GM12878 (cell line): ENCODE measurements around the gene FYTTD1. TPM values are rescaled to one million over a fixed set of nuclear protein-coding genes. Genes with fewer than 3 reads are reported as not detected.

Source experiments
- ATAC-seq: fragments of 200-7000 bp; cut with Tn5 transposase; 3 replicates; pipeline ENCODE4 v1.9.1; 2020; ENCODE audit warnings: mild to moderate bottlenecking, moderate library complexity
- BruUV-seq: library from RNA; stranded (reverse); fragments of 400-500 nt; replicated peaks from 2 replicates; lab custom pipeline; 2021; lab: Mats Ljungman, UMichigan
- CTCF ChIA-PET: fragments of 300-600 bp; sonication (Branson Sonifier 250); formaldehyde crosslinking; extraction: SDS; loops from one replicate; lab custom pipeline; 2021; ENCODE audit warnings: inconsistent platforms; lab: Yijun Ruan, JAX
- POLR2A ChIA-PET: fragments of 350-600 bp; formaldehyde crosslinking; extraction: SDS; loops from one replicate; lab custom pipeline; 2021; ENCODE audit warnings: inconsistent platforms; lab: Charles Lee
- RAD21 ChIA-PET: fragments of 300-600 bp; sonication (Branson Sonifier 250); formaldehyde crosslinking; loops from one replicate; lab custom pipeline; 2023; ENCODE audit warnings: antibody characterized with exemption; ENCODE audit not compliant: unreplicated experiment; lab: Charles Lee
- SMC1A ChIA-PET: fragments of 300-600 bp; sonication (Branson Sonifier 250); formaldehyde crosslinking; loops from one replicate; lab custom pipeline; 2023; ENCODE audit not compliant: unreplicated experiment, uncharacterized antibody; lab: Charles Lee
- DNase-seq: peaks from one replicate; pipeline ENCODE4 v3.0.0-alpha.2; 2011; ENCODE audit warnings: low read depth, low spot score
- FAIRE-seq: peaks from 3 replicates; lab custom pipeline; 2011; peaks lifted over from hg19 to GRCh38; lab: Jason Lieb, UNC
- H2AFZ ChIP-seq: 2 replicates; pipeline ENCODE4 v1.6.0; 2011; ENCODE audit warnings: low read depth, low read length, control low read depth; ENCODE audit not compliant: control insufficient read depth
- H3K27ac ChIP-seq: 2 replicates; pipeline ENCODE4 v1.5.1; 2011; ENCODE audit warnings: control low read depth; ENCODE audit not compliant: control insufficient read depth, insufficient read depth
- H3K27me3 ChIP-seq, 2 experiments: replicated peaks in 1 of 2; 2 replicates each; pipeline versions ENCODE4 v1.6.0 to v1.6.1; 2011; ENCODE audit warnings: low read length in 1 of 2; ENCODE audit not compliant: control insufficient read depth in 2 of 2, insufficient read depth in 2 of 2
- H3K36me3 ChIP-seq, 2 experiments: 2 replicates each; pipeline ENCODE4 v1.5.1; 2011; ENCODE audit warnings: low read length in 1 of 2; ENCODE audit not compliant: control insufficient read depth in 2 of 2, insufficient read depth in 2 of 2
- H3K4me1 ChIP-seq: 2 replicates; pipeline ENCODE4 v1.6.1; 2011; ENCODE audit warnings: mild to moderate bottlenecking, low read length, moderate library complexity, mixed read lengths; ENCODE audit not compliant: control insufficient read depth, insufficient read depth
- H3K4me2 ChIP-seq: 2 replicates; pipeline ENCODE4 v1.6.0; 2011; ENCODE audit warnings: control low read depth; ENCODE audit not compliant: control insufficient read depth, insufficient read depth
- H3K4me3 ChIP-seq: fragments of 200-600 bp; sonication (generic); 2 replicates; pipeline ENCODE4 v1.5.1; 2016
- H3K79me2 ChIP-seq: 2 replicates; pipeline ENCODE4 v1.6.0; 2011; ENCODE audit warnings: low read length; ENCODE audit not compliant: control insufficient read depth, insufficient read depth
- H3K9ac ChIP-seq: 2 replicates; pipeline ENCODE4 v1.8.0; 2011; ENCODE audit warnings: low read length, control low read depth, mixed read lengths; ENCODE audit not compliant: control insufficient read depth, insufficient read depth
- H3K9me3 ChIP-seq: replicated peaks from 3 replicates; pipeline ENCODE4 v1.5.1; 2011; ENCODE audit warnings: mild to moderate bottlenecking, low read length; ENCODE audit not compliant: control insufficient read depth, insufficient read depth
- H4K20me1 ChIP-seq: 2 replicates; pipeline ENCODE4 v1.6.0; 2011; ENCODE audit not compliant: control insufficient read depth, insufficient read depth
- ATF7 ChIP-seq: fragments of 450-650 bp; IDR thresholded peaks from 2 replicates; pipeline ENCODE4 v1.6.1; 2016; ENCODE audit warnings: low read depth, mild to moderate bottlenecking
- BCL11A ChIP-seq: IDR thresholded peaks from 2 replicates; pipeline ENCODE4 v1.6.1; 2011; ENCODE audit warnings: low read depth, low read length
- ESRRA ChIP-seq: IDR thresholded peaks from 2 replicates; pipeline ENCODE4 v1.6.1; 2012; ENCODE audit warnings: mild to moderate bottlenecking, low read length, improper control_type of control experiment
- GATAD2B ChIP-seq: fragments of 450-650 bp; conservative IDR thresholded peaks from 2 replicates; pipeline ENCODE4 v1.6.1; 2017; ENCODE audit warnings: low read depth, mild to moderate bottlenecking, moderate library complexity
- HDGF ChIP-seq: fragments of 450-650 bp; IDR thresholded peaks from 2 replicates; pipeline ENCODE4 v1.6.1; 2016; ENCODE audit warnings: antibody characterized with exemption
- MEF2A ChIP-seq: IDR thresholded peaks from 2 replicates; pipeline ENCODE4 v1.6.1; 2011; ENCODE audit warnings: low read depth, mild to moderate bottlenecking, low read length, moderate library complexity; ENCODE audit not compliant: insufficient read depth
- PML ChIP-seq: IDR thresholded peaks from 2 replicates; pipeline ENCODE4 v1.6.1; 2012; ENCODE audit warnings: low read length, inconsistent platforms
- SMAD5 ChIP-seq: IDR thresholded peaks from 2 replicates; pipeline ENCODE4 v1.6.1; 2016; ENCODE audit warnings: antibody characterized with exemption, low read depth
- TAF1 ChIP-seq: IDR thresholded peaks from 2 replicates; pipeline ENCODE4 v1.6.1; 2011; ENCODE audit warnings: mild to moderate bottlenecking, low read depth, low read length, borderline replicate concordance
- ZNF384 ChIP-seq: IDR thresholded peaks from 2 replicates; pipeline ENCODE4 v1.6.1; 2012; ENCODE audit warnings: low read depth, mild to moderate bottlenecking, low read length, improper control_type of control experiment, borderline replicate concordance
- WGBS: methylation state at CpG from one replicate; pipeline ENCODE4 v1.1.6; 2016; ENCODE audit warnings: low lambda C conversion rate; ENCODE audit not compliant: insufficient replicate concordance, insufficient coverage; ENCODE audit errors: missing lambda C conversion rate; 5-methylcytosine and 5-hydroxymethylcytosine counted together
- in situ Hi-C: fragments of 300-500 bp; cut with MboI; formaldehyde crosslinking; loops from 9 replicates; pipeline ENCODE4 v1.14.3; 2018; ENCODE audit warnings: mixed read lengths
- intact Hi-C: fragments of 100-400 bp; cut with micrococcal nuclease; formaldehyde crosslinking; loops from one replicate; pipeline ENCODE4 v1.14.2; 2022; ENCODE audit not compliant: unreplicated experiment
- polyA plus RNA-seq, 11 experiments: library from polyadenylated mRNA; depleted of rRNA in 4 of 11; unstranded in 6 of 11; stranded (reverse) in 5 of 11; fragments of >200 nt; fragmentation: Nextera tagmentation in 4 of 11; fragmentation: Illumina TruSeq in 1 of 11; extraction: Ambion mirVana in 4 of 11; extraction: Trizol in 1 of 11; gene quantifications; 1 replicate in 1 of 11; 2 replicates in 10 of 11; pipeline versions ENCODE4 v1.2.1 to v1.2.3, GENCODE V29; 2011 to 2016; ENCODE audit warnings: inconsistent platforms in 2 of 11, missing spikeins in 2 of 11, low read depth in 1 of 11
- total RNA-seq, 4 experiments: library from RNA; depleted of rRNA in 3 of 4; stranded (reverse); fragments of >200 nt in 3 of 4; fragmentation: Illumina TruSeq in 1 of 4; extraction: Trizol in 1 of 4; gene quantifications; 2 replicates each; pipeline versions ENCODE4 v1.2.1 to v1.2.3, GENCODE V29; 2013 to 2021
- TF ChIP-seq, protein P1 (sequence below): IDR thresholded peaks from 2 replicates; pipeline ENCODE4 v1.6.1; 2011; ENCODE audit warnings: low read depth, mild to moderate bottlenecking, low read length, moderate library complexity, borderline replicate concordance; ENCODE audit errors: extremely low read depth
- TF ChIP-seq, protein P2 (sequence below): IDR thresholded peaks from 2 replicates; pipeline ENCODE4 v1.6.1; 2012; ENCODE audit warnings: low read depth, low read length, improper control_type of control experiment
- TF ChIP-seq, protein P3 (sequence below): IDR thresholded peaks from 2 replicates; pipeline ENCODE4 v1.6.1; 2011; ENCODE audit warnings: borderline replicate concordance, low read depth, mild to moderate bottlenecking, moderate library complexity, low read length; ENCODE audit not compliant: insufficient read depth, poor library complexity, severe bottlenecking
- TF ChIP-seq, protein P4 (sequence below): fragments of 450-650 bp; IDR thresholded peaks from 2 replicates; pipeline ENCODE4 v1.6.1; 2014; ENCODE audit warnings: mild to moderate bottlenecking
- TF ChIP-seq, protein P5 (sequence below): fragments of 450-650 bp; IDR thresholded peaks from 2 replicates; pipeline ENCODE4 v1.6.1; 2017; ENCODE audit warnings: mild to moderate bottlenecking, low read depth, inconsistent platforms; ENCODE audit not compliant: poor library complexity, severe bottlenecking

The FYTTD1 gene
- total and polyA plus RNA-seq, 10 of the 15 experiments (the other 5 are each of a cell fraction or from before 2014, with no cell fraction given), result 25.5 to 101 (median 59.4) TPM

DNA sequence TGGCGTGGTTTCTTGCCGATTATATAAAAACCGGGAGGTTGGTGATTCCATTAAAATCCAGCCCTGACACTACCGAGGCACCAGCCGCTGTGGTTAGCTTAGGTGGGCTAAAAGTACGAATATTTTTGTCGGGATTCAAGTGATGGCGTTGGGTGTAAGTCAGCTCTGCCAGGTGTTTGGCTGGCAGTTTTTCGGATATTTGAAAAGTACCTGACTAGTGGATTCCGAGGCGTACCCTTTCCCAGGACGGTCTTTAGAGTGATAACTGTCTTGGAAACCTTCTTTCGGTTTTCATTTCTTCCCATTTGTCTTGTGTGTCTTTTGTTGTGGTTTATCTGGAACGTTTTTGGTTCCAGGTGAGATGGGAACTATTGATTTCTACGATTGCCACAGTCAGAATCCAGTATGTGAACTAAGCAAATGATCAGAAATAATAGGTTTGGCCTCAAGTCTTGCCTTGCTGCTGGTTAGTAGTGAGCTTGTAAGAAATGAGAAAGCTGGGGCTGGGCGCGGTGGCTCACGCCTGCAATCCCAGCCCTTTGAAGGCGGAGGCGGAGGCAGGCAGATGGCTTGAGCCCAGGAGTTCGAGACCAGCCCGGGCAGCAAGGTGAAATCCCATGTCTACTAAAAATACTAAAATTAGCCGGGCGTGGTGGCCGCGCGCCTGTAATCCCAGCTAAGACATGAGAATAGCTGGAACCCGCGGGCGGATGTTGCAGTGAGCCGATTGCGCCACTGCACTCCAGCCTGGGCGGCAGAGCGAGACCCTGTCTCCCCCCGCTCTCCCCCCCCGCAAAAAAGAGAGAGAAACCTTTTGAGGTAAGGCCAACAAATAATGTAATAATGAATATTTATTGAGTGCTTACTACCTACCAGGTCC lies 1.4 kb downstream of the FYTTD1 start:
- Histone ChIP-seq H4K20me1 (peaks cover 3% of the 10 kb centered on the region), H3K79me2 (peaks cover 65% of the 10 kb centered on the region), H3K9ac (peak overlapping the region; percentile 94), H3K27ac (peak overlapping the region; percentile 84), H3K4me1 (peaks cover 19% of the 10 kb centered on the region), H3K4me2 (peak overlapping the region; percentile 99), H3K9me3 (no peaks in the 10 kb centered on the region), H2AFZ (peak overlapping the region; percentile 57), H3K36me3 (no peaks in the 10 kb centered on the region), H3K4me3 (peak overlapping the region; percentile 82), H3K27me3 (no peaks in the 10 kb centered on the region)
- no peak for FAIRE-seq
- TSS peak; percentile 53 for BruUV-seq
- ChIA-PET POLR2A (interaction anchor here (0.7 to 2.0 kb wide), 8 partner anchors 13 to 45 kb away, joined by 3 to 10 read pairs (median 4); partner anchors contain the start of gene RUBCN), CTCF (interaction anchor here (0.7 to 1.7 kb wide), 6 partner anchors 15 to 66 kb away, joined by 3 to 11 read pairs (median 3); no protein-coding TSS in a partner anchor), SMC1A (interaction anchor here (0.6 to 2.4 kb wide), 7 partner anchors 14 to 50 kb away, joined by 3 to 14 read pairs (median 3); partner anchors contain the start of gene LRCH3), RAD21 (interaction anchor here (0.9 to 2.2 kb wide), 7 partner anchors 15 to 50 kb away, joined by 3 to 14 read pairs (median 3); partner anchors contain the start of genes LRCH3 and RUBCN)
- intact Hi-C loops (loop anchor here (2.0 to 5.0 kb wide), 2 partner anchors 39 to 40 kb away; partner anchors contain the start of gene LRCH3), in situ Hi-C loops (no loop called here)
- ATAC-seq, result peak; percentile 3; the same call in 1 of the 3 replicates
- DNase-seq, result no peak
- WGBS, result under 1% methylated on average over 36 of the region's 36 CpGs
- TF ChIP-seq HDGF, result no peak
- TF ChIP-seq, protein P1, sequence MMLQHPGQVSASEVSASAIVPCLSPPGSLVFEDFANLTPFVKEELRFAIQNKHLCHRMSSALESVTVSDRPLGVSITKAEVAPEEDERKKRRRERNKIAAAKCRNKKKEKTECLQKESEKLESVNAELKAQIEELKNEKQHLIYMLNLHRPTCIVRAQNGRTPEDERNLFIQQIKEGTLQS, result no peak
- TF ChIP-seq GATAD2B, result no peak
- no peak for TF ChIP-seq ZNF384
- TF ChIP-seq, protein P2, sequence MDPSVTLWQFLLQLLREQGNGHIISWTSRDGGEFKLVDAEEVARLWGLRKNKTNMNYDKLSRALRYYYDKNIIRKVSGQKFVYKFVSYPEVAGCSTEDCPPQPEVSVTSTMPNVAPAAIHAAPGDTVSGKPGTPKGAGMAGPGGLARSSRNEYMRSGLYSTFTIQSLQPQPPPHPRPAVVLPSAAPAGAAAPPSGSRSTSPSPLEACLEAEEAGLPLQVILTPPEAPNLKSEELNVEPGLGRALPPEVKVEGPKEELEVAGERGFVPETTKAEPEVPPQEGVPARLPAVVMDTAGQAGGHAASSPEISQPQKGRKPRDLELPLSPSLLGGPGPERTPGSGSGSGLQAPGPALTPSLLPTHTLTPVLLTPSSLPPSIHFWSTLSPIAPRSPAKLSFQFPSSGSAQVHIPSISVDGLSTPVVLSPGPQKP, result no peak
- no peak for TF ChIP-seq SMAD5
- TF ChIP-seq, protein P3, sequence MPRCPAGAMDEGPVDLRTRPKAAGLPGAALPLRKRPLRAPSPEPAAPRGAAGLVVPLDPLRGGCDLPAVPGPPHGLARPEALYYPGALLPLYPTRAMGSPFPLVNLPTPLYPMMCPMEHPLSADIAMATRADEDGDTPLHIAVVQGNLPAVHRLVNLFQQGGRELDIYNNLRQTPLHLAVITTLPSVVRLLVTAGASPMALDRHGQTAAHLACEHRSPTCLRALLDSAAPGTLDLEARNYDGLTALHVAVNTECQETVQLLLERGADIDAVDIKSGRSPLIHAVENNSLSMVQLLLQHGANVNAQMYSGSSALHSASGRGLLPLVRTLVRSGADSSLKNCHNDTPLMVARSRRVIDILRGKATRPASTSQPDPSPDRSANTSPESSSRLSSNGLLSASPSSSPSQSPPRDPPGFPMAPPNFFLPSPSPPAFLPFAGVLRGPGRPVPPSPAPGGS, result no peak
- TF ChIP-seq BCL11A, result no peak
- TF ChIP-seq, protein P4, sequence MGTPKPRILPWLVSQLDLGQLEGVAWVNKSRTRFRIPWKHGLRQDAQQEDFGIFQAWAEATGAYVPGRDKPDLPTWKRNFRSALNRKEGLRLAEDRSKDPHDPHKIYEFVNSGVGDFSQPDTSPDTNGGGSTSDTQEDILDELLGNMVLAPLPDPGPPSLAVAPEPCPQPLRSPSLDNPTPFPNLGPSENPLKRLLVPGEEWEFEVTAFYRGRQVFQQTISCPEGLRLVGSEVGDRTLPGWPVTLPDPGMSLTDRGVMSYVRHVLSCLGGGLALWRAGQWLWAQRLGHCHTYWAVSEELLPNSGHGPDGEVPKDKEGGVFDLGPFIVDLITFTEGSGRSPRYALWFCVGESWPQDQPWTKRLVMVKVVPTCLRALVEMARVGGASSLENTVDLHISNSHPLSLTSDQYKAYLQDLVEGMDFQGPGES, result no peak
- TF ChIP-seq TAF1, result peak; percentile 23; the same call in 1 of the 2 replicates
- TF ChIP-seq ATF7, result no peak
- TF ChIP-seq MEF2A, result no peak
- no peak for TF ChIP-seq PML
- no peak for TF ChIP-seq ESRRA
- TF ChIP-seq, protein P5, sequence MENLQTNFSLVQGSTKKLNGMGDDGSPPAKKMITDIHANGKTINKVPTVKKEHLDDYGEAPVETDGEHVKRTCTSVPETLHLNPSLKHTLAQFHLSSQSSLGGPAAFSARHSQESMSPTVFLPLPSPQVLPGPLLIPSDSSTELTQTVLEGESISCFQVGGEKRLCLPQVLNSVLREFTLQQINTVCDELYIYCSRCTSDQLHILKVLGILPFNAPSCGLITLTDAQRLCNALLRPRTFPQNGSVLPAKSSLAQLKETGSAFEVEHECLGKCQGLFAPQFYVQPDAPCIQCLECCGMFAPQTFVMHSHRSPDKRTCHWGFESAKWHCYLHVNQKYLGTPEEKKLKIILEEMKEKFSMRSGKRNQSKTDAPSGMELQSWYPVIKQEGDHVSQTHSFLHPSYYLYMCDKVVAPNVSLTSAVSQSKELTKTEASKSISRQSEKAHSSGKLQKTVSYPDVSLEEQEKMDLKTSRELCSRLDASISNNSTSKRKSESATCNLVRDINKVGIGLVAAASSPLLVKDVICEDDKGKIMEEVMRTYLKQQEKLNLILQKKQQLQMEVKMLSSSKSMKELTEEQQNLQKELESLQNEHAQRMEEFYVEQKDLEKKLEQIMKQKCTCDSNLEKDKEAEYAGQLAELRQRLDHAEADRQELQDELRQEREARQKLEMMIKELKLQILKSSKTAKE, result peak; percentile 47
